Measurements from ENCODE around the gene C6orf62.
A peak's percentile ranks its signal among the peaks of the same experiment; 100 is the strongest.
"Not testable (repeated sequence)": the region's sequence is repeated elsewhere in the genome, so short reads cannot be mapped to it uniquely, and the experiment has no call there.

C6orf62 gene

DNA sequence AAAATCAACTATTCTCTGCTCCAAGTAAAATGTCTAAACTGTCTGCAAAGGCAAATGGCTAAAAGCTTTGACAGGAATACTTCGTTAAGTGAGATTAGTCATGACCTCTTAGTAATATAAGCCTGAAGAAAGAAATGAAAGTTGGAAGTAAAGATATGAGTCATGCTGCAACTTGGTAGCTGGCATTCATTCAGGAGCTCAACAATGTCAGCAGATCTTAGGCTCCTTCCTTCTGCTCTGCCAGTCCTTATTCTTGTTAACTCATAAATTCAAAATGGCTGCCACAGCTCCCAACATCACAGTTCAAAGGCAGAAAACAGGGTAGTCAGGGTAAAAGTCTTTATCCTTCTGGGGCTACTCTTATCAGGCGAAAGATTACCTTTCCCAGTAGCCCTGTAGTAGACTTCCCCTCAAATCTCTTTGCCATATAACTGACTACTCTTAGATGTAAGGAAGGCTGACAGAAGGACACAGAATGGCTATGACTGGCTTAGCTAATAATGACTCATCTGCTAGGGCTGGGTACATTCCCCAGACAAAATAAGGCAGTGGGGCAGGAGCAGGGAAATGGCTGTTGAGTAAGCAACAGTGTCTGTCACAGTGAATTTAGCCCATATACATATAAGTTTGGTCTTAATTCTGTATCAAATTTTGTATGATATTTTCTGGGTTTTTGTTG, 24.4 kb upstream of the C6orf62 start:
- Histone ChIP-seq H3K4me3 (ENCODE audit: severe bottlenecking) (no peak overlapping the region), H3K27me3 (ENCODE audit: insufficient read depth, poor library complexity, severe bottlenecking) (no peaks in the 10 kb centered on the region), H3K27ac (ENCODE audit: poor library complexity, severe bottlenecking) (peak overlapping the region; percentile 92), H3K36me3 (ENCODE audit: low read depth) (no peaks in the 10 kb centered on the region), H3K9me3 (ENCODE audit: severe bottlenecking) (no peaks in the 10 kb centered on the region), H3K4me1 (ENCODE audit: insufficient read depth, poor library complexity, severe bottlenecking) (peaks cover 19% of the 10 kb centered on the region)
- TF ChIP-seq, protein P1, sequence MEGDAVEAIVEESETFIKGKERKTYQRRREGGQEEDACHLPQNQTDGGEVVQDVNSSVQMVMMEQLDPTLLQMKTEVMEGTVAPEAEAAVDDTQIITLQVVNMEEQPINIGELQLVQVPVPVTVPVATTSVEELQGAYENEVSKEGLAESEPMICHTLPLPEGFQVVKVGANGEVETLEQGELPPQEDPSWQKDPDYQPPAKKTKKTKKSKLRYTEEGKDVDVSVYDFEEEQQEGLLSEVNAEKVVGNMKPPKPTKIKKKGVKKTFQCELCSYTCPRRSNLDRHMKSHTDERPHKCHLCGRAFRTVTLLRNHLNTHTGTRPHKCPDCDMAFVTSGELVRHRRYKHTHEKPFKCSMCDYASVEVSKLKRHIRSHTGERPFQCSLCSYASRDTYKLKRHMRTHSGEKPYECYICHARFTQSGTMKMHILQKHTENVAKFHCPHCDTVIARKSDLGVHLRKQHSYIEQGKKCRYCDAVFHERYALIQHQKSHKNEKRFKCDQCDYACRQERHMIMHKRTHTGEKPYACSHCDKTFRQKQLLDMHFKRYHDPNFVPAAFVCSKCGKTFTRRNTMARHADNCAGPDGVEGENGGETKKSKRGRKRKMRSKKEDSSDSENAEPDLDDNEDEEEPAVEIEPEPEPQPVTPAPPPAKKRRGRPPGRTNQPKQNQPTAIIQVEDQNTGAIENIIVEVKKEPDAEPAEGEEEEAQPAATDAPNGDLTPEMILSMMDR (IDR thresholded peaks at IDR 0.05; ENCODE audit: poor library complexity, severe bottlenecking) = no peak
- ATAC-seq (ENCODE audit: low read depth) (peak; percentile 95), DNase-seq (ENCODE audit: low spot score) (no peak)

GRCh38 chr6:24742216-24742738, 23.3 kb upstream of the C6orf62 start:
- DNase-seq (ENCODE audit: low spot score) (no peak), ATAC-seq (ENCODE audit: low read depth) (no peak)
- H3K27me3 ChIP-seq (ENCODE audit: insufficient read depth, poor library complexity, severe bottlenecking) = no peaks in the 10 kb centered on the region
- TF ChIP-seq, protein P1 (IDR thresholded peaks at IDR 0.05; ENCODE audit: poor library complexity, severe bottlenecking) = no peak
- peaks cover 19% of the 10 kb centered on the region for H3K4me1 ChIP-seq (ENCODE audit: insufficient read depth, poor library complexity, severe bottlenecking)
- H3K36me3 ChIP-seq (ENCODE audit: low read depth) = no peaks in the 10 kb centered on the region
- peak overlapping the region; percentile 92 for H3K27ac ChIP-seq (ENCODE audit: poor library complexity, severe bottlenecking)
- H3K4me3 ChIP-seq (ENCODE audit: severe bottlenecking) = no peak overlapping the region
- H3K9me3 ChIP-seq (ENCODE audit: severe bottlenecking) = no peaks in the 10 kb centered on the region

GRCh38 chr6:24740861-24741260, 21.9 kb upstream of the C6orf62 start:
- Histone ChIP-seq H3K4me3 (ENCODE audit: severe bottlenecking) (no peak overlapping the region), H3K9me3 (ENCODE audit: severe bottlenecking) (no peaks in the 10 kb centered on the region), H3K4me1 (ENCODE audit: insufficient read depth, poor library complexity, severe bottlenecking) (peaks cover 19% of the 10 kb centered on the region), H3K27ac (ENCODE audit: poor library complexity, severe bottlenecking) (no peak overlapping the region), H3K27me3 (ENCODE audit: insufficient read depth, poor library complexity, severe bottlenecking) (no peaks in the 10 kb centered on the region), H3K36me3 (ENCODE audit: low read depth) (no peaks in the 10 kb centered on the region)
- TF ChIP-seq, protein P1 (IDR thresholded peaks at IDR 0.05; ENCODE audit: poor library complexity, severe bottlenecking) = no peak
- no peak for ATAC-seq (ENCODE audit: low read depth)
- no peak for DNase-seq (ENCODE audit: low spot score)

DNA sequence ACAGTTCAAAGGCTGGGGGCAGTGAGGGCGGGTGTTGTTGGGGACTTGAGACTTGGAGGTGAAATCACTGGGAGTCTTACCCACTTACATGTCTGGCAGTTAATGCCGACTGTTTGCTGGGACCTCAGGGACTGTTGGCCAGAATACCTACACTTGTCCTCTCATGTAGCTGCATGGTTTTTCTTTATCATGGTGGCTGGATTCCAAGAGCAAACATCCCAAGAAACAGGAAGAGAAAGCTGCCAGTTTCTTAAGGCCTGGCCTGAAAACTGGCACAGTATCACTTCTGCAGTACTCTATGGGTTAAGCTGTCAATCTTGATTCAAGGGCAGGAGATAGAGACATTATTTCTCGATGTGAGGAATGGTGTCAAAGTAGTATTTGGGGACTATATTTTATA, 19.8 kb upstream of the C6orf62 start:
- ATAC-seq (ENCODE audit: low read depth) (no peak), DNase-seq (ENCODE audit: low spot score) (no peak)
- no peaks in the 10 kb centered on the region for H3K9me3 ChIP-seq (ENCODE audit: severe bottlenecking)
- H3K4me3 ChIP-seq (ENCODE audit: severe bottlenecking) = no peak overlapping the region
- H3K27ac ChIP-seq (ENCODE audit: poor library complexity, severe bottlenecking) = no peak overlapping the region
- no peaks in the 10 kb centered on the region for H3K27me3 ChIP-seq (ENCODE audit: insufficient read depth, poor library complexity, severe bottlenecking)
- H3K36me3 ChIP-seq (ENCODE audit: low read depth) = no peaks in the 10 kb centered on the region
- TF ChIP-seq, protein P1 (IDR thresholded peaks at IDR 0.05; ENCODE audit: poor library complexity, severe bottlenecking) = no peak
- H3K4me1 ChIP-seq (ENCODE audit: insufficient read depth, poor library complexity, severe bottlenecking) = peaks cover 15% of the 10 kb centered on the region

- not testable (repeated sequence) for H3K27me3 ChIP-seq (ENCODE audit: insufficient read depth, poor library complexity, severe bottlenecking); ATAC-seq (ENCODE audit: low read depth); H3K27ac ChIP-seq (ENCODE audit: poor library complexity, severe bottlenecking)
Measured at GRCh38 chr6:24734710-24735109, 15.8 kb upstream of the C6orf62 start.

More at GRCh38 chr6:24734710-24735109, 15.8 kb upstream of the C6orf62 start:
- H3K4me3 ChIP-seq (ENCODE audit: severe bottlenecking); H3K36me3 ChIP-seq (ENCODE audit: low read depth); H3K4me1 ChIP-seq (ENCODE audit: insufficient read depth, poor library complexity, severe bottlenecking); DNase-seq (ENCODE audit: low spot score); H3K9me3 ChIP-seq (ENCODE audit: severe bottlenecking): not testable (repeated sequence)
